GM19035 (cell line): Measurements from ENCODE around the gene RERG.
"Not testable (repeated sequence)": the region's sequence is repeated elsewhere in the genome, so short reads cannot be mapped to it uniquely, and the experiment has no call there.

ENCODE experiments used
- ATAC-seq: cut with Tn5 transposase; IDR thresholded peaks from one replicate; pipeline ENCODE4 v1.9.1; 2021; ENCODE audit not compliant: unreplicated experiment

RERG gene

GRCh38 chr12:15220915-15221885 is at the start of gene RERG:
RERG (minus strand) TSS chr12:15221417; CDS start chr12:15217489, 3,928 bp downstream.
- peak; percentile 98 for ATAC-seq

GRCh38 chr12:15270591-15270990 is 49.4 kb upstream of the RERG start:
- ATAC-seq, result no peak

GRCh38 chr12:15268927-15269552 is 47.8 kb upstream of the RERG start:
- ATAC-seq, result peak; percentile 88

- no peak for ATAC-seq
Measured at GRCh38 chr12:15268309-15268708, 47.1 kb upstream of the RERG start.

- ATAC-seq, result no peak
Measured at GRCh38 chr12:15265875-15266274, 44.7 kb upstream of the RERG start.

- no peak for ATAC-seq
Measured at GRCh38 chr12:15256761-15257160, 35.5 kb upstream of the RERG start.

- ATAC-seq, result no peak
Measured at GRCh38 chr12:15253990-15254389, 32.8 kb upstream of the RERG start.

- no peak for ATAC-seq
Measured at GRCh38 chr12:15244926-15245325, 23.7 kb upstream of the RERG start.

- no peak for ATAC-seq
Measured at GRCh38 chr12:15244341-15244740, 23.1 kb upstream of the RERG start.

- no peak for ATAC-seq
Measured at GRCh38 chr12:15243102-15243501, 21.9 kb upstream of the RERG start.

- no peak for ATAC-seq
Measured at GRCh38 chr12:15240898-15241297, 19.7 kb upstream of the RERG start.

- ATAC-seq, result no peak
Measured at GRCh38 chr12:15234508-15234907, 13.3 kb upstream of the RERG start.

- no peak for ATAC-seq
Measured at GRCh38 chr12:15234011-15234410, 12.8 kb upstream of the RERG start.

GRCh38 chr12:15232959-15233358 is 11.7 kb upstream of the RERG start:
- no peak for ATAC-seq

GRCh38 chr12:15231493-15231892 is 10.3 kb upstream of the RERG start:
- no peak for ATAC-seq

- no peak for ATAC-seq
Measured at GRCh38 chr12:15230751-15231150, 9.5 kb upstream of the RERG start.

- ATAC-seq, result no peak
Measured at GRCh38 chr12:15230137-15230536, 8.9 kb upstream of the RERG start.

GRCh38 chr12:15227004-15227679 is 5.9 kb upstream of the RERG start:
- peak; percentile 68 for ATAC-seq

GRCh38 chr12:15225863-15226218 is 4.6 kb upstream of the RERG start:
- ATAC-seq, result not testable (repeated sequence)

- ATAC-seq, result no peak
Measured at GRCh38 chr12:15225136-15225862, 4.1 kb upstream of the RERG start.

- ATAC-seq, result no peak
Measured at GRCh38 chr12:15222219-15222618, 1.0 kb upstream of the RERG start.
